LHCN-M2 (cell line): Measurements from ENCODE around the gene DOCK1. TPM values are rescaled to one million over a fixed set of nuclear protein-coding genes. Genes with fewer than 3 reads are reported as not detected.
A peak's percentile ranks its signal among the peaks of the same experiment; 100 is the strongest.
"Not testable (repeated sequence)": the region's sequence is repeated elsewhere in the genome, so short reads cannot be mapped to it uniquely, and the experiment has no call there.

ENCODE experiments used
- DNase-seq: peaks from one replicate; pipeline ENCODE4 v3.0.0-alpha.2; 2012; ENCODE audit warnings: low read depth
- polyA plus RNA-seq: library from polyadenylated mRNA; unstranded; fragments of >200 nt; gene quantifications from one replicate; pipeline ENCODE4 v1.2.1, GENCODE V29; 2012; ENCODE audit warnings: missing spikeins
- total RNA-seq: library from RNA; depleted of rRNA; stranded (reverse); fragments of >200 nt; gene quantifications from 2 replicates; pipeline ENCODE4 v1.2.3, GENCODE V29; 2014; rRNA removed

Gene DOCK1
- total RNA-seq = 38.0 and 45.5 TPM in 2 replicates
- 25.3 TPM for polyA plus RNA-seq

DNA sequence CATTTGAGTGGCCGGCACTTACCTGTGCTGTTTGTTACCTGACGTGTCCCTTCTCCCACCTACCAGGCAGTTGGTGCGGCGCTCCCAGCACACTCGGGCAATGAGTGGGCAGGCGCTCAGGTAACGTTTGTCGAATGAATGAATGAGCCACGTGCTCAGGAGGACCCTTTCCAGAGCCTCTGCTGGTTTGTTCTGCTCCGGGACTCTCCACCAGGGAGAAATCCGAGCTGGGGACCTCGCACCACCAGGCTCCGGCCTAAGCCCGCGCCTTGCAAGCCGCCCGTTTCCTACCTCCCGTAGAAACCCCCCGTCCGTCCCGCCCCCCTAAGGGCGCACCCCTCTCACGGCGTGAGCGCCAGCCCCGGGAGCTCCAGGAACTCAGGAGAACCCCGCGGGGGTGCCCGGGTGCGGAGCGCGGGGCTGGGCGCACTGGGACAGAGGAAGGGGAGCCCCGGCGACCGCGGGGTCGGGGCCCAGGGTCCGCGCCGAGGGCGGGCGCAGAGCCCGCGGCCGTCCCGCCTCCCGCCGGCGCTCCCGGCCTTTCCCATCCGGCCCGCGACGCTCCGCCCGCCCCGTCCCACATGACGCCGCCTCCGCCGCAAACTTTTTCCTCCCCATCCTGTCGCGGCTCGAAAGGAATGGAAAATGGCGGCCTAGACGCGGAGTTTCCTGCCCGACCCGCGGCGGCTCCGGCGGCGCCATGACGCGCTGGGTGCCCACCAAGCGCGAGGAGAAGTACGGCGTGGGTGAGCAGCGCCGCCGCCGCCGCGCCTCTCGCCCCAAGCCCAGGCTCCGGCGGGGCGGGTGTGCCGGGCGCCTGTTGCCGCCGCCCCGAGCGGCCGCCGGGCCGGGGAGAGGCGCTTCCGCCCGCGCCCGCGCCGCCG, at the start of gene DOCK1:
Gene DOCK1 (plus strand): TSS at position 611 of the 884 bp plus-strand sequence. CDS start 90 bp downstream, at position 701.
- peak; percentile 64 for DNase-seq

DNA sequence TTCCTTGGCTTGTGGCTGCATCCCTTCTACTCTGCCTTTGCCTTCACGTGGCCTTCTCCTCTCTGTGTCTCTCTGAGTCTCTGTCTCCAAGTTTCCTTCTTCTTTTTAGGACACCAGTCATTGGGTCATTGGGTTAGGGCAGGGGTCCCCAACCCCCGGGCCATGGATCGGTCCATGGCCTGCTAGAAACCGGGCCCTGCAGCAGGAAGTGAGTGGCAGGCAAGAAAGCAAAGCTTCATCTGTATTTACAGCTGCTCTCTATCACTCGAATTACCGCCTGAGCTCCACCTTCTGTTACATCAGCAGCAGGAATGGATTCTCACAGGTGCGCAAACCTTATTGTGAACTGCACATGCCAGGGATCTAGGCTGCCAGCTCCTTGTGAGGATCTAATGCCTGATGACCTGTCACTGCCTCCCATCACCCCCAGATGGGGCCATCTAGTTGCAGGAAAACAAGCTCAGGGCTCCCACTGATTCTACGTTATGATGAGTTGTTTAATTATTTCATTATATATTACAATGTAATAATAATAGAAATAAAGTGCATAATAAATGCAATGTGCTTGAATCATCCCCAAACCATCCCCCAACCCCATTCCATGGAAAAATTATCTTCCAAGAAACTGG, 47.9 kb upstream of the DOCK1 start:
- DNase-seq = no peak

DNA sequence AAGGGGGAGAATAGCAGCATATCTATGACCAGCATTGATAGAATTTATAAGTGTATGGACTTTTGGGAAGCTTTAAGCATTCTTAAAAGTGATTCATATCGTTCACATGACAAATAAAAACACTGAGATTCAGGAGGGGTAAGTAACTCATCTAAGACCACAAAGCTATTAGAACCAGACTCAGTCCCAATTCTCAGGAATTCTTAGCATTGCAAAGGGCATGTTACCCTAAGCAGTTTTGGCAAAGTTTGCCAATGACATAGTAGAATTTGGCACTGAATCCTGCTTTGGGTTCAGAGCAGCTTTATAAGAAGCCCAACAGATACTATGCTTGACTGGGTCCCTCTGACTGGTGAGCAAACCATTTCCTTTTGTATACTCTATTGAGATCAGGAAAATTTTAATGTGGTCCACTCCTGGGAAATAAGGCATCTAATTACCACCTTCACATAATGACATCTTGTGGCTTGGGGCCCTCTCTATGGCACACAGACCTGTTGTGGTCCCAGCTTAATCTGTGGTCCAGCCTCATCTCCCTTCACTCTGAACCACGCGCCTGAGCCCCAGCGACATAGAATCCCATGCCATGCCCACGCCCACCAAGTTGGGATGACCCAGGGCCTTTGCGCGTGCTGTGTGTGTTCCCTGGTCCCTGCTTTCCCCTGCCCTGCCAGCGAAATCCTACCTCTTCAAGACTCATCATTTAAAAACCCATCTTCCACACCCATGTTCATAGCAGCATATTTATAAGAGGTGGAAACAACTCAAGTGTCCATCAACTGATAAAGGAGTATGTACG, 37.5 kb upstream of the DOCK1 start:
- DNase-seq = peak; percentile 58

DNA sequence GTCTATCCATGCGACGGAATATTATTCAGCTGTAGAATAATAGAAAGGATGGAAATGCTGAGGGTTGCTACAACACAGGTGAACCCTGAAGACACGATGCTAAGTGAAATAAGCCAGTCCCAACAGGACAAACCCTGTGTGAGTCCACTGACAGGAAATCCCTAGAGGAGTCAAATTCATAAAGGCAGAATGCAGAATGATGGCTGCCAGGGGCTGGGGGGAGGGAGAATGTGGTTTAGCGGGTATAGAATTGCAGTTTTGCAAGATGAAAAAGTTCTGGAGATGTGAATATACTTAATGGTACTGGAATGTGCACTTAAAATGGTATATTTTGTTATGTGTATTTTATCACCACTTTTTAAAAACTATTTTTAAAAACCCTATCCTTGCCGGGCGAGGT, 36.9 kb upstream of the DOCK1 start:
- no peak for DNase-seq

DNA sequence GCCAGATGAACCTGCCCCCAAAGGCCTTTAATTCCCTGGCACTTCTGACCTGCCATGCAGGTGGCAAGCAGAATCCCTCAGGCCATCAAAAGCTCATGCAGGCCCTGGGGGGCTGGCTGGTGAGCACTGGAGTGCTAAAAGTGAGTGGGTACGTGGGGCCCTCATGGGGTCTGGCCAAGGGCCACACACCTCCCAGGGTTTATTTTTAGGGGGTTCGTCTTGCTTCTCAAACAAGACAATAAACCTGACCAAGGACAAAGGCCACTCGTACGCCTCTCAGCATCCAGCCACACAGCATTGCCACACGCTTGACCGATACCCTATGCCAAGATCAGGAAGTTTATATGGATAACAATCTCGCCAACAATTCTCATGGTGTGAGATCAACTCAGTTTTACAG, 33.1 kb upstream of the DOCK1 start:
- no peak for DNase-seq

DNA sequence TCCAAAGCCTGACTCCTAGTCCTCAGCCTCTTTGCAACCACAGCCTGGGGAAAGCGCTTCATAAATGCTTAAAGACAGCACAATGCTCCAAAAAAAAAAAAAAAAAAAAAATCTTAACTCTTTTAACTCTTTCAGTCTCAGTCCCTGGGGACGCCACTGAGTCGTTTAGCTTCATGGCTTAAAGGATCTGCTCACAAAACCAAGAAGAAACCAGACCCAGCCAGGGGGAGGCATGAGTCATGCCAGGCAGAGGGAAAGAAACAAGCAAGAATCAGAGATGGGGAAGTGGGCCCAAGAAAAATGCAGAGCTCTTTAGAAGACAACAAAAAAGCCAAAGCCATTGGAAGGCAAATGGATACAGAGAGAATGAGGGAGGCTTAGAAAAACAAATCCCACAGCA, 32.5 kb upstream of the DOCK1 start:
- peak; percentile 26 for DNase-seq

DNA sequence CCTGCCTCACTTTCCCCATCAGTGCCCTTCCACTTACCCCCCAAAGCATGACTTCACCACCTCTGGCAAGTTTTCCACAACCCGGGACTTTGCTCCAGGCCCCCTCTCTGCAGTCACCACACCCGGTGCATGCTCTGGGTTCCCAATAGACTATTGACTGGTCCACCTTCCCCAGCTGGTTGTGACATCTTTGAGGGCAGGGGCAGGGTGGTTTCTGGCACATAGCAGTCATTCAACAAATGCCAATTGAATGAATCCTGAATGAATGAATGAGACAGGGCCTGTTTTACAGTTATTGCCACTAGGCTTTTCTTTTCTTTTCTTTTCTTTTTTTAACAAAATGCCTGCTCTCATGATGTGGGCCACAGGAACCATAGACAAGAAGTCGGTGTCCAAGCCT, 28.8 kb upstream of the DOCK1 start:
- DNase-seq = no peak

DNA sequence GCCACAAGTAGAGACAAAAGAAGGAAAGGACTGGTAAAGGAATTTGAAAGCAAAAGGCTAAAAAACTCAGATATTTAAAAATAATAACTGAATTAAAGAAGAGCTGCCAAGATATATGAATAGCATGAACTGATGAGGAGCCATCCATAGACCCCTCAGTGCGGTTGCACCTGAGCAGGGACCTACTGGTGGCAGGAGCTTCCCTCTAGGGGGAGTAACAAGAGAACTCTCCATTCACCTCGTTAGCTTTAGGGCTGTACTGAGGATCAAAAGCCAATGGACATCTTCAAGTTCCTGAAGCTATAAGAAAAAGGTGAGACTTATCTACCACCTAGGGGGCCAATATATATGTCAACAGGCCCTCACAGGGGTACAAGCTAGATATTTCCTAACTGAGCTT, 27.8 kb upstream of the DOCK1 start:
- DNase-seq = no peak

DNA sequence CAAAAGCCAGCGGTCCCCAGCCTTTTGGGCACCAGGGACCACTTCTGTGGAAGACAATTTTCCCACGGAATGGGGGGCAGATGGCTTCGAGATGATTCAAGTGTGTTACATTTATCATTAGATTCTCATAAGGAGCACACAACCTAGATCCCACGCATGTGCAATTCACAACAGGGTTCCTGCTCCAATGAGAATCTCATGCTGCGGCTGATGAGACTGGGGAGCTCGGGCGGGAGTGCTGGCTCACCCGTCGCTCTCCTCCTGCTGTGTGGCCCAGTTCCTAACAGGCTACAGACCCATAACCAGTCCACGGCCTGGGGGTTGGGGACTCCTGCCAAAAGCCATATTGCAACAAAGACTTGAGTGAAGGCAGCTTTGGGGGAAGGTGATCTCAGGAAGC, 26.6 kb upstream of the DOCK1 start:
- no peak for DNase-seq

DNA sequence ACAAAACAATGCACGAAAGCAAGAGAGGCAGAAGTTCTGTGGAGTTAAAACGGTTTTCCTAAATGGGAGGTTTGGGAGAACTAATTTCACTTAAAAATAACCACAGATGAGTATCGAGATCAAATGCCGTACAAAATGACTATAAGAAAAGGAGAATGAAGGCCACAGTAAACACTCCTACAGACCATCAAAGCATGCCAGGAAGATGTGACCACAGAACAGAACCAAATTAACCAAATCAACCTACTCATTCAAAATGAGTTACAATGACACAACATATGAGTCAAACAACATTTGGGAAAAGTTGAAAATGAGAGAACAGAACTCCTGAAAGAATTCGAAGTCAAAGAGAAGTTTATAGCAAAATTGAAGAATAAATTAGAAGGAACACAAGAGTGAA, 24.3 kb upstream of the DOCK1 start:
- DNase-seq = peak; percentile 14

DNA sequence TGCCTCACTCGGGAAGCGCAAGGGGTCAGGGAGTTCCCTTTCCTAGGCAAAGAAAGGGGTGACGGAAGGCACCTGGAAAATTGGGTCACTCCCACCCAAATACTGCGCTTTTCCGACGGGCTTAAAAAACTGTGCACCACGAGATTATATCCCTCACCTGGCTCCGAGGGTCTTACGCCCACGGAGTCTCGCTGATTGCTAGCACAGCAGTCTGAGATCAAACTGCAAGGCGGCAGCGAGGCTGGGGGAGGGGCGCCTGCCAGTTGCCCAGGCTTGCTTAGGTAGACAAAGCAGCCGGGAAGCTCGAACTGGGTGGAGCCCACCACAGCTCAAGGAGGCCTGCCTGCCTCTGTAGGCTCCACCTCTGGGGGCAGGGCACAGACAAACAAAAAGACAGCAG, 23.2 kb upstream of the DOCK1 start:
- not testable (repeated sequence) for DNase-seq

DNA sequence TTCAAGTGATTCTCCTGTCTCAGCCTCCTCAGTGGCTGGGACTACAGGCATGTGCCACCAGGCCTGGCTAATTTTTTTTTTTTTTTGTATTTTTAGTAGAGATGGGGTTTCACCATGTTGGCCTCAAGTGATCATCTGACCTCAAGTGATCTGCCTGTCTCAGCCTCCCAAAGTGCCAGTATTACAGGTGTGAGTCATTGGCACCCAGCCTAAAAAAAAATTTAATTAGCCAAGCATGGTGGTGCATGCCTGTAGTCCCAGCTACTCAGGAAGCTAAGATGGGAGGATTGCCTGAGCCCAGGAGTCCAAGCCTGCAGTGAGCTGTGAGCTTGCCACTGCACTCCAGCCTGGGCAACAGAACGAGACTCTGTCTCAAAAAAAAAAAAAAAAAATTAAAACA, 16.8 kb upstream of the DOCK1 start:
- not testable (repeated sequence) for DNase-seq

DNA sequence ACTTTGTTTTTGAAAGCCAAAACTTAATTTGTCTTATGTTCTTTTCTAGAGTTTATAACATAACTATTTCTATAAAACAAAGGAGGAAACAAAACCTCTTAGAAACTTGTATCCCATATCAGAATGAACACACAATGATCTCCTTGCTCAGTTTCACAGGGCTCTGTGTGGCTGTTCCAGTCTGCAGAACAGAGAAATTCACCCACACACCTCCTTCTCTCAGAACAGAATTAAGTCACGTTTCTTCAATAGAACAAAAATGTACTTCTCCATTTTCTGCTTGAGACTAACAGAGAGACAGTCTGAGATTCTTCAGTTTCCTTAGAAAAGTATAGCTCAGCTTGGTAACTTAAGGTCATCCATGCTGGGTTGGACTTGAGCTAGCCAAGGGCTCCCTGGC, 15.8 kb upstream of the DOCK1 start:
- no peak for DNase-seq

DNA sequence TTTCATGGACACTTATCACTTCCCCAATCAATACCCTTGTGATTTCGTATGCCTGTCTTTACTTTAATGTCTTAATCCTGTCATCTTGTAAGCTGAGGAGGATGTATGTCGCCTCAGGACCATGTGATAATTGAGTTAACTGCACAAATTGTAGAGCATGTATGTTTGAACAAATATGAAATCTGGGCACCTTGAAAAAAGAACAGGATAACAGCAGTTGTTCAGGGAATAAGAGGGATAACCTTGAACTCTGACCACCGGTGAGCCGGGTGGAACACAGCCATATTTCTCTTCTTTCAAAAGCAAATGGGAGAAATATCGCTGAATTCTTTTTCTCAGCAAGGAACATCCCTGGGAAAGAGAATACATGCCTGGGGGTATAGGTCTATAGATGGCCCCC, 14.4 kb upstream of the DOCK1 start:
- not testable (repeated sequence) for DNase-seq

DNA sequence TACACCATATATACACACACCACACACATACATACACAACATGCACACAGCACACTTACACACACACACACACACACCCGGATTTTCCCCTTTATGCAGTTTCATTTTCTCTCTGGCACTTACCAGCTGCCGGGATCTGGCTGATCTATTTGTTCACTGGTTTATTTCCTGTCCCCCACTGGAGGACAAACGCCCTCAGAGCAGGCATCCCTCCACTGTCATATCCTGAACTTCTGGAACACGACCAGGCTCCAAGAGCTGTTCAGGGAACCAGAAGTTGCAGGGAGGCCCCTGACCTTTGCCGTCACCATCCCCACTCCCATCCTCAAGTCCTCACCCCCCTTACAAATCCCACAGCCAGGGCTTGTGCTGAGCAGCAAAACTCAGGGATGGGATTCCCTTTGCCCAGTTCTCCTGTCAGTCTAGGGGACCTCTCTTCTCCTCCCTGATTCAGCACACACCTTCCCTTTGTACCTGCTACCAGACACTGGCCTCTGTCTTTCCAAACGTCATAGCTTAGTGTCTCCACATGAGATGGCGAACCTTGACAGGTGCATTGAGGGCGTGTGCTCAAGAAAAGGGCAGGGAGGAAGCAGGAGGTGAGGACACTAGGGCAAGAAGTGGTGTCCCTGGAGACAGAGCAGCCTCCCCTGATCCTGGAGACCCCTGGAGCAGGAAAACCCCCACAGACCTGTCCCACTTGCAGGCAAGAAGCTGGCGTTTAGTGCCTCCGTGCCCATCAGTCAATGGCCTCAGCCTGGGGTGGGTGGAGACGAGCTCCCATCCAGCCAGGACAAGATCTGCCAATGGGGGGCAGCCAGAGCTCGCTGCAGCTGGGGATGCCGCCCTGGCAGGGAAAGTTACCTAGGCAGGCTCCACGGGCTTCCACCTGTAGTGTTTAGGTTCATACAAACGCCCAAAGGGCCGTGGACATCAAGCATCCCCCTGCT, 12.7 kb upstream of the DOCK1 start:
- DNase-seq = no peak

DNA sequence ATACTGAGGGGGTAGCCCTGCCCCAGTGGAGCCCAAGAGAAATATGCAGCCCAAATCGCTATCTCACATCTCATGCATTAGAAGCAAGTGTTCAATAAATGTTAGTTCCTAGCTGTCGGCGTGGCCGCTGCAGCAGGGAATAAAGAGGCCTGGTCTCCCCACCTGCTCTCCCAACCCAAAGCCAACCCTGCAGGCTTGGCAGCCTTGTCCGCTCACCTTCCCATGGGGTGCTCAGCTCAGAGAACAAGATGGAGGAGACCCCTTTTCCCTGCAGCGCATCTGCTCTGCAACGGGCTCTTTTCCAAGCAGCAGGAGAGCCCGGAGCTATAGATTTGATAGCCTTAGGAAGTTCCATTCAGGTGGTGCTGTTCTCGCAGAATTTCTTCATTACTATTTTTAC, 12.0 kb upstream of the DOCK1 start:
- no peak for DNase-seq

DNA sequence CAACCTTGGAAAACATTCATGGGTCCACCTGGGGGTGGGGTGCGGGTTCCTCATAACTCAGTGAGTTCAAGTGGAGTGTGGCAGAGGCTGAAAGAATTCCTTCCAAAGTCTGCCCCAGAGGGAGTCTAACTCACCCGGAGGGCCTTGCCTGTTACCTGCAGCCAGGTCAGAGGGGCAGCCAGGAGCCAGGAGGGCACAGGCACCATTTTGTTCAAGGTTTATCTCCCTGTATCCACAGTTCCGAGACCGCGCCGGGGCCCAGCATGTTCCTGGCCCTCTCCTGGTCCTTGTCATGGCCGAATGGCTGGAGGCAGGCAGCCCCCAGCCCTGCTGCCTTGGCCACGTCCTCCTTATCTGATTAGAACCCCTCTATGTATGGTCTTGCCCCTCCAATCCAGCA, 11.4 kb upstream of the DOCK1 start:
- DNase-seq = no peak

DNA sequence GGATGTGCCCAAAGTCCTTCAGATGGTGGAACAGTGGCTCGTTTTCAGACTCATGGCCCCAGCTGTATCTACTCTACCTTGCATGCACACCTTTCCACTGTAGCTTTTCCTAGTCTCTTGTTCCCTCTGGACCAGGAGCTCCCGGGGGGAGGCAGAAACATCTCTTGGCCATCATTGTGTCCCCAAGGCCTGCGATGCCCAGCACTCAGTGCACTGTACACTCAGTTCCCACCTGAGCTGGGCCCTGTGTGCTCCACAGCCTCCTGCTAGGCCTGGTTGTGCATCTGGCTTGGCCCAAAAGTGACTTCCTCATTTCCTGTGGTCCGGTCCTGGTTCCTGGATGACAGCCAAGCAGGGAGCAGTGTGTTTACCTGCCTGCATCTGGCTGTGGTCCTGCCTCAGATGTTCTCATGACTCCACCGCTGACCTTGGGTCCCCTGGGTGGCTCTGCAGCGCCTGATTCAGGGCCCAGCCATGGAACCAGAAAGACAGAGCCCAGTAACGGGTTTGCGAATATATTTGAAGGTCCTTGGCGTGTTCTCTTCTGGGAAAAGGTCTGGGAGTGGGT, 9.9 kb upstream of the DOCK1 start:
- DNase-seq = no peak

DNA sequence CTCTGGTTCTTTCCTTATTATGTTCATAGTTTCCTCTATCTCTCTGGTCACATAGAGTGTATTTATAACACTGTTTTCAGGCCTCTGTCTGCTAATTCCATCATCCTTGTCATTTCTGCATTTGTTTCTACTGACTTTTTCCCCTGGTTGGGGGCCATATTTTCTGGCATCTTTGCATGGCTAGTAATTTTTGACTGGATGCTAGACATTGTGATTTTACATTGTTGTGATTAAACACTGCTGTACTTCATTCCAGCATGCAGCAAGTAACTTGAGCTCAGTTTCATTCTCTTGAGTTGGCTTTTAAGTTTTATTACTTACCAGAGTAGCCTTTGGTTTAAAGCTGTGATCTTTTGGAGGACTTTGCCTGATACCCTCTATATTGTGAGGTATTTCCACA, 6.8 kb upstream of the DOCK1 start:
- no peak for DNase-seq

DNA sequence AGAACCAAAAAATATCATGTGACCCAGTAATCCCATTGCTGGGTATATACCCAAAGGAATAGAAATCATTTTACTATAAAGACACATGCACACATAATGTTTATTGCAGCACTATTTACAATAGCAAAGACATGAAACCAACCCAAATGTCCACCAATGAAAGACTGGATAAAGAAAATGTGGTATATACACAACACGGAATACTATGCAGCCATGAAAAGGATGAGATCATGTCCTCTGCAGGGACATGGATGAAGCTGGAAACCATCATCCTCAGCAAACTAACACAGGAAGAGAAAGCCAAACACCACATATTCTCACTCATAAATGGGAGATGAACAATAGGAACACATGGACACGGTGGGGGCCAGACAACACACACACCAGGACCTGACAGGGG, 5.7 kb upstream of the DOCK1 start:
- not testable (repeated sequence) for DNase-seq

DNA sequence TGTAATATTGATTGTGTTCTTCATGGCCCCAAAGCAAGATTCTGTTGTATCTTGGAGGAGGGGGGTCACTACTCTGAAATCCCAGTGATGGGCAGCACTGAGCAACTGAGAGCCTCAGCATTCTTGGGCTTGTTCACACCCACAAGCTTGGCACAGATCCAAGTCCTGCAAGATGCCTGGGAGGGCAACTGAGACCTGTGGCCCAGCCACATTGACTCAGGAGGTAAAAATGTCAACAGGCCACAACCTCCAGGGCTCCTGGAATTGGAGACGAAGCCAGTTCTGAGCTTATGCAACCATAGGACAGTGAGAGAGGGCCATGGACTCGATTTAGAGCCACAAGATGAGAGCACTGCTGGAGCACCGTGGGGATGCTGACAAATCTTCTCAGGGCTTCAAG, 3.1 kb upstream of the DOCK1 start:
- DNase-seq = peak; percentile 94
